Nephron progenitor cell (in vitro differentiated cells): ENCODE measurements around the gene HAND2.

Experiments
- DNase-seq: peaks from one replicate; pipeline ENCODE4 v3.0.0; 2021
- H3K27ac Mint-ChIP-seq: 2 replicates; pipeline ENCODE4 v1.8.0; 2021; ENCODE audit warnings: mild to moderate bottlenecking, moderate library complexity, mixed read lengths
- H3K27me3 Mint-ChIP-seq: 2 replicates; pipeline ENCODE4 v1.8.0; 2021; ENCODE audit warnings: mild to moderate bottlenecking, low read depth, mixed read lengths; ENCODE audit not compliant: poor library complexity
- H3K36me3 Mint-ChIP-seq: 2 replicates; pipeline ENCODE4 v1.8.0; 2021; ENCODE audit warnings: low read depth, mixed read lengths
- H3K4me1 Mint-ChIP-seq: 2 replicates; pipeline ENCODE4 v1.8.0; 2021; ENCODE audit warnings: mixed read lengths
- H3K4me3 Mint-ChIP-seq: 2 replicates; pipeline ENCODE4 v1.8.0; 2021; ENCODE audit warnings: mild to moderate bottlenecking, moderate library complexity, mixed read lengths
- H3K9me3 Mint-ChIP-seq: 2 replicates; pipeline ENCODE4 v1.8.0; 2021; ENCODE audit warnings: mild to moderate bottlenecking, moderate library complexity, mixed read lengths
- CTCF ChIP-seq: fragments of 200-600 bp; sonication (generic); IDR thresholded peaks from 2 replicates; pipeline ENCODE4 v1.5.0; 2021; ENCODE audit warnings: antibody characterized with exemption

Gene HAND2

GRCh38 chr4:173556398-173557131 is 26.5 kb upstream of the HAND2 start:
- Mint-ChIP-seq H3K4me1 (no peaks in the 10 kb centered on the region), H3K4me3 (no peak overlapping the region), H3K9me3 (no peaks in the 10 kb centered on the region), H3K27ac (no peak overlapping the region), H3K36me3 (no peaks in the 10 kb centered on the region), H3K27me3 (peaks cover 19% of the 10 kb centered on the region)
- no peak for DNase-seq
- no peak for TF ChIP-seq CTCF

- no peak for DNase-seq
- no peak for TF ChIP-seq CTCF
- Mint-ChIP-seq H3K27ac (no peak overlapping the region), H3K4me1 (peaks cover 10% of the 10 kb centered on the region), H3K4me3 (no peak overlapping the region), H3K9me3 (peaks cover 4% of the 10 kb centered on the region), H3K27me3 (peaks cover 50% of the 10 kb centered on the region), H3K36me3 (no peaks in the 10 kb centered on the region)
Measured at GRCh38 chr4:173547889-173548288, 17.9 kb upstream of the HAND2 start.

GRCh38 chr4:173546776-173547175 is 16.7 kb upstream of the HAND2 start:
- TF ChIP-seq CTCF = no peak
- peaks cover 4% of the 10 kb centered on the region for H3K9me3 Mint-ChIP-seq
- DNase-seq = no peak
- peaks cover 61% of the 10 kb centered on the region for H3K27me3 Mint-ChIP-seq
- no peak overlapping the region for H3K4me3 Mint-ChIP-seq
- peaks cover 10% of the 10 kb centered on the region for H3K4me1 Mint-ChIP-seq
- H3K27ac Mint-ChIP-seq = no peak overlapping the region
- no peaks in the 10 kb centered on the region for H3K36me3 Mint-ChIP-seq

- H3K36me3 Mint-ChIP-seq = no peaks in the 10 kb centered on the region
- H3K27me3 Mint-ChIP-seq = peaks cover 71% of the 10 kb centered on the region
- peaks cover 10% of the 10 kb centered on the region for H3K4me1 Mint-ChIP-seq
- no peak overlapping the region for H3K27ac Mint-ChIP-seq
- DNase-seq = no peak
- TF ChIP-seq CTCF = no peak
- no peaks in the 10 kb centered on the region for H3K9me3 Mint-ChIP-seq
- no peak overlapping the region for H3K4me3 Mint-ChIP-seq
Measured at GRCh38 chr4:173545440-173545839, 15.4 kb upstream of the HAND2 start.

- no peak for DNase-seq
- H3K4me1 Mint-ChIP-seq = peaks cover 24% of the 10 kb centered on the region
- peaks cover 86% of the 10 kb centered on the region for H3K27me3 Mint-ChIP-seq
- no peak for TF ChIP-seq CTCF
- H3K4me3 Mint-ChIP-seq = no peak overlapping the region
- H3K36me3 Mint-ChIP-seq = no peaks in the 10 kb centered on the region
- no peak overlapping the region for H3K27ac Mint-ChIP-seq
- H3K9me3 Mint-ChIP-seq = no peaks in the 10 kb centered on the region
Measured at GRCh38 chr4:173543266-173543665, 13.2 kb upstream of the HAND2 start.

GRCh38 chr4:173539986-173540385 is 10.0 kb upstream of the HAND2 start:
- Mint-ChIP-seq H3K4me1 (peaks cover 13% of the 10 kb centered on the region), H3K27ac (no peak overlapping the region), H3K36me3 (no peaks in the 10 kb centered on the region), H3K27me3 (peaks cover 98% of the 10 kb centered on the region), H3K4me3 (no peak overlapping the region), H3K9me3 (no peaks in the 10 kb centered on the region)
- no peak for TF ChIP-seq CTCF
- DNase-seq = no peak
